ENCODE data around the gene OR1F1. TPM values are rescaled to one million over a fixed set of nuclear protein-coding genes. Genes with fewer than 3 reads are reported as not detected.

Gene OR1F1
- total RNA-seq, 2 donors from 2014 or later: not detected

DNA sequence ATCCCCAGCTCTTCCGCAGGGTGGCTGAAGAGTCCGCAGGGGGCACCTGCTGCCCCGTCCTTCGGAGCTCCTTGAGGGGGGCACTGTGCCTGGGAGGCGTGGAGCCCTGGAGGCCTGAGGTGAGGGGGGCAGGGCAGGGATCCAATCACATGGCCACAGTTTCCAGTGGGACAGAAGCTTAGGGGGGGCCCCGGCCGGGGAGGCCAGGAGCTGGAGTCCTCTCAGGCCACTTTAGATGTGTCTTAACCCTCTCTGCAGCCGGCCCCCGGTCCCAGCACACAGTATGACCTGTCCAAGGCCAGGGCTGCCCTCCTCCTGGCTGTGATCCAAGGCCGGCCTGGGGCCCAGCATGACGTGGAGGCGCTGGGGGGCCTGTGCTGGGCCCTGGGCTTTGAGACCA, 42.3 kb upstream of the OR1F1 start:
- Mint-ChIP-seq H3K36me3 (ENCODE audit: low read depth) (peaks cover 7% of the 10 kb centered on the region), H3K4me3 (no peak overlapping the region), H3K4me1 (peaks cover 11% of the 10 kb centered on the region), H3K27me3 (no peaks in the 10 kb centered on the region), H3K27ac (no peak overlapping the region)
- ATAC-seq (no peak), DNase-seq (no peak)
- H3K9me3 ChIP-seq (ENCODE audit: control insufficient read depth, low read length, poor library complexity, severe bottlenecking): no peaks in the 10 kb centered on the region

DNA sequence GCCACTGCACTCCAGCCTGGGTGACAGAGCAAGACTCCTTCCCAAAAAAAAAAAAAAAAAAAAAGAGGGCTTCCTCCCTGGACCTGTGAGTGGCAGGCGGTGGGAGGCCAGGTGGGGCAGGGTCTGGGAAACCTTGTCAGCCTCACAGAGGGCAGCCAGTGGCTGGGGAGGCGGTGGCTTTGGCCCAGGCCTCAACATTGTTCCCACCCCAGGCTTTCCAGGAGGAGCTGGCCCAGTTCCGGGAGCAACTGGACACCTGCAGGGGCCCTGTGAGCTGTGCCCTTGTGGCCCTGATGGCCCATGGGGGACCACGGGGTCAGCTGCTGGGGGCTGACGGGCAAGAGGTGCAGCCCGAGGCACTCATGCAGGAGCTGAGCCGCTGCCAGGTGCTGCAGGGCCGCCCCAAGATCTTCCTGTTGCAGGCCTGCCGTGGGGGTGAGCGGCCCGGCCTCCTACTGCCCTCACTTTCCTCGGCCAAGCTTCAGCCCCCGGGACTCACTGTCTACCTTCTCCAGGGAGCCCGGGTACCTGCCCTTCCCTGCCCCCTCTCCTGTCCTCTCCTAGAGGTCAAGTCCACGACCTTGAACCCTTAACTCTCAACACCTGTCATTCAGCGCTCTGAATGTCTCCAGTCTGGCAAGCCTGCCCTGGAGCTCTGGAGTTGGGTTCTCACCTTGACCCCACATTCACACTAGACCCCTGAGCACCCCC, 40.8 kb upstream of the OR1F1 start:
- H3K9me3 ChIP-seq (ENCODE audit: control insufficient read depth, low read length, poor library complexity, severe bottlenecking): no peaks in the 10 kb centered on the region
- H3K4me1 Mint-ChIP-seq: peaks cover 16% of the 10 kb centered on the region
- H3K4me3 Mint-ChIP-seq: no peak overlapping the region
- DNase-seq (no peak), ATAC-seq (no peak)
- H3K27me3 Mint-ChIP-seq: no peaks in the 10 kb centered on the region
- no peak overlapping the region for H3K27ac Mint-ChIP-seq
- peaks cover 4% of the 10 kb centered on the region for H3K36me3 Mint-ChIP-seq (ENCODE audit: low read depth)

DNA sequence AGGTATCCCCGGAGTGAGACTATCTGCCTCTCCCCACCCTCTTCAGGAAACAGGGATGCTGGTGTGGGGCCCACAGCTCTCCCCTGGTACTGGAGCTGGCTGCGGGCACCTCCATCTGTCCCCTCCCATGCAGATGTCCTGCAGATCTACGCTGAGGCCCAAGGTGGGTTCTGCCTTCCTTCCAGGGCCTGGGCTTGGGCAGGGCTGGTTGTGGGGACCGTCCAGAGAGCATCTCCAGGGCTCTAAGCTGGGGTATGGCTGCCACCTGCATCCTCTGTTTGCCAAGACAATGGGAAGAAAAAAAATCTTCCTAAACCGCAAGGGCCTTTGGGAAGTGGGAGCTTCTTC, 40.3 kb upstream of the OR1F1 start:
- Mint-ChIP-seq H3K36me3 (ENCODE audit: low read depth) (no peaks in the 10 kb centered on the region), H3K4me1 (peaks cover 18% of the 10 kb centered on the region), H3K4me3 (no peak overlapping the region), H3K27me3 (no peaks in the 10 kb centered on the region), H3K27ac (no peak overlapping the region)
- no peaks in the 10 kb centered on the region for H3K9me3 ChIP-seq (ENCODE audit: control insufficient read depth, low read length, poor library complexity, severe bottlenecking)
- no peak for ATAC-seq
- DNase-seq: no peak

DNA sequence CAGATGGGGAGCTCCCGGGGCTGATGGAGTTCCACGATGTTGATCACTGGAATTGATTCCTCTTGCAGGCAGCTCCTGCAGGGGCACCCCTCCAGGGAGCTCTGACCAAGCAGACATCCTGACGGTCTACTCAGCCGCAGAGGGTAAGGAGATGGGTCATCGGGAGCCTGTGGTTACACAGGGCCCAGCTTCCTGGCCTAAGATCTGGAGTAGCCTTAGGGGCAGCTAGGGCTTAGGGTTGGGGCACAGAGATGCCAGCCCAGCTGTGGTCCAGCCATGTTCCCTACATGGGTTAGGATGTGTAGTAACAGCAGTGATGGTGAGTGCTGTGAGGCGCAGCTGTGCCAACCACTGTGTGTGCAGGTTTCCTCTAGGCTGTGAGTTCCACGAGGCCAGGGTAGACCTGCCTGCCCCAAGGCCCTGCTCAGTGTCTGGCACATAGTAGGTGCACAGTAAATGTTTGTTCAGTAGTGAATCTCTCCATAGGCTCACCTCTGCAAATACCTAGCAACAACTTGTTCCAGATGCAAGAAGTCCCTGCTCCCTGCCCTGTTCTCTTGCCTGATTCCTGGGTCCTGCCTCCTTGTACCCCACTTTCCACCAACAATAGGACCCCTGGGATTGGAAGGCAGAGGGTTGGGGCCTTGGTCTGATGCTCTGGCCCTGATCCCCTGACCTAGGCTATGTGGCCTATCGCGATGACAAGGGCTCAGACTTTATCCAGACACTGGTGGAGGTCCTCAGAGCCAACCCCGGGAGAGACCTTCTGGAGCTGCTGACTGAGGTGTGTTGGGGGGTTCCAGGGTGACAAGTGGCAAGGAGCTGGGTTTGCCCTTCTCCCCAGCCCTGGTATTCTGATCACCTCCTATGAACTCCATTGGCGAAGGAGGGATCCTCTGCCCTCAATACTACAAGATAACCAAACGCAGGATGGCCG, 39.5 kb upstream of the OR1F1 start:
- H3K36me3 Mint-ChIP-seq (ENCODE audit: low read depth): no peaks in the 10 kb centered on the region
- H3K9me3 ChIP-seq (ENCODE audit: control insufficient read depth, low read length, poor library complexity, severe bottlenecking): no peaks in the 10 kb centered on the region
- peaks cover 19% of the 10 kb centered on the region for H3K4me1 Mint-ChIP-seq
- H3K27me3 Mint-ChIP-seq: no peaks in the 10 kb centered on the region
- no peak for ATAC-seq
- DNase-seq: no peak
- H3K27ac Mint-ChIP-seq: peak overlapping the region; percentile 54
- peak overlapping the region; percentile 87 for H3K4me3 Mint-ChIP-seq

DNA sequence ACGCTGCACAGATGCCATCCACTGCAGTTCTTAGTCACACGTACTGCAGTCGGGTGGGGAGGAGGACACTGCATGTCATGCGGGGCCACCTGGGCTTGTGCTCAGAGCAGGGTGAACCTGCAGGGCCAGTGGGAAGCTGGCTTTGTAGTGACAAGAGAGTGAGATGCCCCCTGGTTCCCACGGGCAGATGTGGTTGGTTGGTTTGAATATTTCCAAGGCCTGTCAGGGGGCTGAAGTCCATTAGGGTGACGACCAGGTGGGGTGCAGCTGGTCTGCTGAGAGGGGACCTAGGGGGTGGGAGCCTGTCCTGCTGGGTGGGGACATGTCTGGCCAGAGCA, 38.8 kb upstream of the OR1F1 start:
- peaks cover 19% of the 10 kb centered on the region for H3K4me1 Mint-ChIP-seq
- H3K36me3 Mint-ChIP-seq (ENCODE audit: low read depth): no peaks in the 10 kb centered on the region
- ATAC-seq: no peak
- peak overlapping the region; percentile 87 for H3K4me3 Mint-ChIP-seq
- H3K27me3 Mint-ChIP-seq: no peaks in the 10 kb centered on the region
- no peaks in the 10 kb centered on the region for H3K9me3 ChIP-seq (ENCODE audit: control insufficient read depth, low read length, poor library complexity, severe bottlenecking)
- H3K27ac Mint-ChIP-seq: peak overlapping the region; percentile 54
- DNase-seq: no peak

DNA sequence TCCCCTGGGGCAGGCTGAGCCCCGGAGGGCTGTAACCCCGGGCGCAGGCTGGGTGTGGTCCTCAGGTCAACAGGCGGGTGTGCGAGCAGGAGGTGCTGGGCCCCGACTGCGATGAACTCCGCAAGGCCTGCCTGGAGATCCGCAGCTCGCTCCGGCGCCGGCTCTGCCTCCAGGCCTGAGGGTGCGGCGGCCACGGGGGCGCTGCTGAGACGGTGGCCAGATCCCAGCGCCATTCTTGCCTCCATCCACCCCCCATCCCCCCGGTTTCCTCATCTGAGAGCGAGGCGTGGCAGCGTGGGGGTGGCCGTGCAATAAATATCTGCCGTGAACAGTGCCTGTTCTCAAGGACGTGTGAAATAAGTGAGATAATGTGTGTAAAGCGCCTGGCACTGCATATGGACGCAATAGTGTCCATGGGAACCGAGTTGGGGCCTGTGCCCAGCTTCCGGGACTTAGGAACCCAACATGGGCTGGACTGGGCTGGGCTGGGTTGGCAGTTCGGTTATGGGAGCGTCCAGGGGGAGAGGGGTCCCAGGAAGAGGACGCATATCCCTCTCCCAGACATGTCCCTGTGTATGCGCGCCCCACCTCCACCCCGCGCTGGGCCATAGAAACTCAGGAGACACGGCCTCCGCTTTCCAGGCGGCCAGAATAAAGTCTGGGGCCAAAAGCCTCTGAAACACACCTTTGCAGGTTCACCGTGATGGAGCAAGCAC, 38.2 kb upstream of the OR1F1 start:
- no peak for DNase-seq
- peak overlapping the region; percentile 87 for H3K4me3 Mint-ChIP-seq
- peaks cover 19% of the 10 kb centered on the region for H3K4me1 Mint-ChIP-seq
- ATAC-seq: peak; percentile 9
- H3K27me3 Mint-ChIP-seq: no peaks in the 10 kb centered on the region
- H3K27ac Mint-ChIP-seq: peak overlapping the region; percentile 93
- H3K9me3 ChIP-seq (ENCODE audit: control insufficient read depth, low read length, poor library complexity, severe bottlenecking): no peaks in the 10 kb centered on the region
- H3K36me3 Mint-ChIP-seq (ENCODE audit: low read depth): no peaks in the 10 kb centered on the region

DNA sequence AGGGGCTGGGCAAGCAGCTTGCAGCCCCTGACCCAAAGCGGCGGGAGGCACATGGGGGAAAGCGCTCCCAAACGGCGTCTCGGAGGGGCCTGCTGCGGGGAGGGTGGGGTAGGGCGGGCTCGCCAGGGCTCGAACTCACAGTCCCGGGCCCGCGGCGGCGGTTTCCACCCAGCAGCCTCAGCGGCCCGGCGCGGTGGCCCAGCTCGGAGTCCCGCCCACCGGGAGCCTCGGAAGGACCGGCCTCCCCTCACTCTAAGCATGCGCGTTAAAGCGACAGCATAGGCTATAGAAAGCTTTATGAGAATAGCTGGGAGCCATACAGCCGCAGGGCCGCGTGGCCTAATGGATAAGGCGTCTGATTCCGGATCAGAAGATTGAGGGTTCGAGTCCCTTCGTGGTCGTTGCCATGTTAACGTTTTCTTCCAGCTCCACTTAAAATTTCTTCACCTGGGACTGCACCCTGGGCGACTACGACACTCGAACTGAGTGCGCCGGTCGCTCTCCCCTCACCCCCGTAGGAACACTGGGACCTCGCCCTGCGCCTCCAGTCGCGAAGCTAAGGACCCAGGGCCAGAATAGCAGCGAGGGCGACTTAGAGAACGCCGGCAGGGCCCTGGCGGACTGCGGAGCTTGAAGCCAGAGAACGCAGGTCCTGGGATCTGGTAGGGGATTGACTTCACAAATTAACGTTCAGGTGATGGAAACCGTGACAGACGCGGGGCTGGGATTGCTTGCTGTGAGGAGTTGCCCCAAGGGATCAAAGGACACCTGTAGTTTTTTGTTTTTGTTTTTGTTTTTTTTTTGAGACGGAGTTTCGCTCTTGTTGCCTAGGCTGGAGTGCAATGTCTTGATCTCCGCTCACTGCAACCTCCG, 37.4 kb upstream of the OR1F1 start:
- no peaks in the 10 kb centered on the region for H3K27me3 Mint-ChIP-seq
- H3K4me1 Mint-ChIP-seq: peaks cover 19% of the 10 kb centered on the region
- peak overlapping the region; percentile 87 for H3K4me3 Mint-ChIP-seq
- H3K36me3 Mint-ChIP-seq (ENCODE audit: low read depth): no peaks in the 10 kb centered on the region
- DNase-seq (peak; percentile 91 to 98 (median 93)), ATAC-seq (peak; percentile 90)
- peak overlapping the region; percentile 93 for H3K27ac Mint-ChIP-seq
- no peaks in the 10 kb centered on the region for H3K9me3 ChIP-seq (ENCODE audit: control insufficient read depth, low read length, poor library complexity, severe bottlenecking)

DNA sequence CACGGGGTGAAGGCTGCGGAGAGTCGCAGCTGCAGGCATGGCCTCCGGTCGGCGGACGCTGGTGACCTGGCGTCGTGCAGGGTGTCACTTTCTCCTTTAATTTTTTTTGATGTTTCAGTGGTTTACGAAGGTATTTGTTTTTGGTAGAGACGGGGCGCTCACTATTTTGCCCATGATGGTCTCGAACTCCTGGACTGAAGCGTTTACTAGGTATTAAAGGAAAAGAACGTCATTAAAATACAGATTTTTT, 36.1 kb upstream of the OR1F1 start:
- DNase-seq (no peak), ATAC-seq (no peak)
- H3K4me3 Mint-ChIP-seq: peak overlapping the region; percentile 87

DNA sequence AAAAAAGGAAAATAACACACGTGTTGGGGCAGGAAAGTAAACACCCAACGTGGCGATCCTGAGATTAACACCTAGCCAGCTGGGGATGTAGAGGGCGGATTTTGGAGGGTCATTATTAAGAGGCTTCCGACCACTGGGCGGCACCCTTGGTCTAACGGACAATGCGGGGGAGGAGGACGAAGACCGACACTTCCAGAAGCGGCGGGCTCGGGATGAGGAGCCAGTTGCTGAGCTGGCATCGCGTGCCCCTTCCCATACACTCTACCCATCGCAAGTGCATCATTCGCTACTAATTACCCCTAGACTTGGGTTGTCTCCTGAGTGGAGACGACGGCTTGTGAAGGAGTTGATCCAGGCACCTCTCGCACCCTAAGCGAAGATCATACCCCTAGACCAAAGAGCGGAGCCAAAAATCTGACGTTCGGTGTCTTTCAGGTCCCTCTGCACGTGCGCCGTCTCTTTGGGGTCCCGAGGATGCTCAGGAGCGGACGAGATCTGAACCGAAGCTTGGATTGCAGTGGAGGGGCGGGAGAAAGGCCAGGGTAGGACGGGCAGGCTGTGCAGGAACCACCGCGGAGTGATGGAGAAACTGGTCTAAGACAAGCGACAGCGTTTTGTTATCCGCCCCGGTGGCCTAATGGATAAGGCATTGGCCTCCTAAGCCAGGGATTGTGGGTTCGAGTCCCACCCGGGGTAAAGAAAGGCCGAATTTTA, 35.6 kb upstream of the OR1F1 start:
- peak overlapping the region; percentile 87 for H3K4me3 Mint-ChIP-seq
- H3K27me3 Mint-ChIP-seq: no peaks in the 10 kb centered on the region
- H3K4me1 Mint-ChIP-seq: peaks cover 21% of the 10 kb centered on the region
- peak overlapping the region; percentile 93 for H3K27ac Mint-ChIP-seq
- DNase-seq (peak in 2 of 3 donors; percentile 53 to 64), ATAC-seq (peak; percentile 20)
- no peaks in the 10 kb centered on the region for H3K36me3 Mint-ChIP-seq (ENCODE audit: low read depth)
- H3K9me3 ChIP-seq (ENCODE audit: control insufficient read depth, low read length, poor library complexity, severe bottlenecking): no peaks in the 10 kb centered on the region

More for the DNA sequence above, 36.1 kb upstream of the OR1F1 start:
- no peaks in the 10 kb centered on the region for H3K27me3 Mint-ChIP-seq
- peaks cover 19% of the 10 kb centered on the region for H3K4me1 Mint-ChIP-seq
- H3K9me3 ChIP-seq (ENCODE audit: control insufficient read depth, low read length, poor library complexity, severe bottlenecking): no peaks in the 10 kb centered on the region
- no peaks in the 10 kb centered on the region for H3K36me3 Mint-ChIP-seq (ENCODE audit: low read depth)
- H3K27ac Mint-ChIP-seq: peak overlapping the region; percentile 93

DNA sequence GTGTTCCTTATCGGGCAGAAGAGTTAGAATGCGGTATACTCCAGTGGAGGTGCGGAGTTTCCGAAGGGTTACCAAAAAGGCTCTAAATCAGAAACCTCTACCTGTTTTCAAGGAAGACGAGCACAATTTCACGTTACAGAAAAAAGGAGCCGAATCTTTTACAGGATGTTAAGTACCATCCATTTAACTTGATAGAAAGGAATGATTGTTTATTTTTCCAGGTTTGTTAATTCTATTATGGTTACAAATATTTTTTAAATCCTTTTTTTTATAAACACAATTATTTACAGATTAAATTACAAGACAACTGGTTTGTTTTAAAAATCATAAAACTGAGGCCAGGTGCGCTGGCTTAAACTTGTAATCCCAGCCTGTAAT, 35.0 kb upstream of the OR1F1 start:
- no peaks in the 10 kb centered on the region for H3K36me3 Mint-ChIP-seq (ENCODE audit: low read depth)
- DNase-seq (no peak), ATAC-seq (no peak)
- peak overlapping the region; percentile 93 for H3K27ac Mint-ChIP-seq
- H3K4me3 Mint-ChIP-seq: peak overlapping the region; percentile 87
- H3K27me3 Mint-ChIP-seq: no peaks in the 10 kb centered on the region
- no peaks in the 10 kb centered on the region for H3K9me3 ChIP-seq (ENCODE audit: control insufficient read depth, low read length, poor library complexity, severe bottlenecking)
- H3K4me1 Mint-ChIP-seq: peaks cover 26% of the 10 kb centered on the region

DNA sequence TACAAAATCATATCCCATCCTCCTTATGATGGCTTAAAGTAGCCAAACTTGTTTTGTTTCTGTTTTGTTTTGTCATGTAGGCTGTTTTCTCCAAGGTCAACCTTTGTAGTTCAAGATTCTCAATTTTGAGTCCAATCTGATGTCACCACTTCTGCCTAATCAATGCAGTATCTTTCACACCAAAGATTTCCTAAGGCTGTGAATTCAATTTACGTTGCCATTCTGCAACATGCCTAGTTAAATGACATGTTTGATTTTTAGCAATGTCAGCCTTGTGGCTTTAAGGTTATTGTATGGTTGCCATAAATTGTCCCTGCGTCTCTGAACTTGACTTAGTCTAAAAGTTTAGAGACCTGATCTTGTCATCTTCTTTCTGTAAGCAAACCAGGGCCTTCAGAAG, 32.8 kb upstream of the OR1F1 start:
- H3K4me1 Mint-ChIP-seq: peaks cover 27% of the 10 kb centered on the region
- peaks cover 6% of the 10 kb centered on the region for H3K36me3 Mint-ChIP-seq (ENCODE audit: low read depth)
- H3K4me3 Mint-ChIP-seq: no peak overlapping the region
- ATAC-seq: no peak
- H3K27ac Mint-ChIP-seq: no peak overlapping the region
- DNase-seq: no peak
- H3K9me3 ChIP-seq (ENCODE audit: control insufficient read depth, low read length, poor library complexity, severe bottlenecking): no peaks in the 10 kb centered on the region
- H3K27me3 Mint-ChIP-seq: no peaks in the 10 kb centered on the region

DNA sequence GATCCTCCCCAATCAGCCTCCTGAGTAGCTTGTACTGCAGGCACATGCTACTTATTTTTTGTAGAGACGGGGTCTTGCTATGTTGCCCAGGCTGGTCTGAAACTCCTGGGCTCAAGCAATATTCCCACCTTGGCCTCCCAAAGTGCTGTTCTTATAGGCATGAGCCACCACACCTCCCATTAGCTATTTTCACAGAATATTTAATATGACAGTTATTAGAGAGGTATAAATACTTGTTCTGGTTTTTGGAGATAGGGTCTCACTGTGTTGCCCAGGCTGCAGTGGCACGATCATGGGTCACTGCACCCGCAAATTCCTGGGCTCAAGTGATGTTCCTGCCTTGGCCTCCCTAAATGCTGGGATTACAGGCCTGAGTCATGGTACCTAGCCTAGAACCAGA, 32.0 kb upstream of the OR1F1 start:
- no peaks in the 10 kb centered on the region for H3K27me3 Mint-ChIP-seq
- H3K27ac Mint-ChIP-seq: no peak overlapping the region
- ATAC-seq (no peak), DNase-seq (no peak)
- peak overlapping the region; percentile 15 for H3K4me3 Mint-ChIP-seq
- peaks cover 6% of the 10 kb centered on the region for H3K36me3 Mint-ChIP-seq (ENCODE audit: low read depth)
- peaks cover 22% of the 10 kb centered on the region for H3K4me1 Mint-ChIP-seq
- H3K9me3 ChIP-seq (ENCODE audit: control insufficient read depth, low read length, poor library complexity, severe bottlenecking): no peaks in the 10 kb centered on the region
